RWPE2 (cell line): ENCODE data around the gene MAPK8IP3.

Experiments used
- ATAC-seq: fragments of 200-7000 bp; cut with Tn5 transposase; 3 replicates; pipeline ENCODE4 v1.9.1; 2021; ENCODE audit warnings: low read depth
- DNase-seq: peaks from one replicate; pipeline ENCODE4 v3.0.0-alpha.2; 2020; ENCODE audit warnings: low spot score
- H3K27ac ChIP-seq: fragments of 450-650 bp; 2 replicates; pipeline ENCODE4 v1.5.1; 2017; ENCODE audit warnings: mild to moderate bottlenecking; ENCODE audit not compliant: poor library complexity, severe bottlenecking
- H3K27me3 ChIP-seq: fragments of 250-450 bp; sonication (Bioruptor Pico); 2 replicates; pipeline ENCODE4 v1.5.1; 2021; ENCODE audit warnings: mild to moderate bottlenecking, moderate library complexity; ENCODE audit not compliant: insufficient read depth, poor library complexity, severe bottlenecking
- H3K36me3 ChIP-seq: fragments of 250-450 bp; sonication (Bioruptor Pico); 2 replicates; pipeline ENCODE4 v1.5.1; 2020; ENCODE audit warnings: low read depth, mild to moderate bottlenecking, moderate library complexity
- H3K4me1 ChIP-seq: fragments of 250-450 bp; sonication (Bioruptor Pico); 2 replicates; pipeline ENCODE4 v1.5.1; 2021; ENCODE audit warnings: mild to moderate bottlenecking, moderate library complexity; ENCODE audit not compliant: insufficient read depth, poor library complexity, severe bottlenecking
- H3K4me3 ChIP-seq: fragments of 250-450 bp; sonication (Bioruptor Pico); 2 replicates; pipeline ENCODE4 v1.5.1; 2021; ENCODE audit warnings: mild to moderate bottlenecking, moderate library complexity; ENCODE audit not compliant: severe bottlenecking
- H3K9me3 ChIP-seq: fragments of 250-450 bp; sonication (Bioruptor Pico); 2 replicates; pipeline ENCODE4 v1.5.1; 2021; ENCODE audit warnings: mild to moderate bottlenecking, moderate library complexity; ENCODE audit not compliant: severe bottlenecking
- CTCF ChIP-seq: fragments of 450-650 bp; IDR thresholded peaks from one replicate; pipeline ENCODE4 v1.5.1; 2017; ENCODE audit warnings: mild to moderate bottlenecking, moderate library complexity; ENCODE audit not compliant: poor library complexity, severe bottlenecking

Gene MAPK8IP3

DNA sequence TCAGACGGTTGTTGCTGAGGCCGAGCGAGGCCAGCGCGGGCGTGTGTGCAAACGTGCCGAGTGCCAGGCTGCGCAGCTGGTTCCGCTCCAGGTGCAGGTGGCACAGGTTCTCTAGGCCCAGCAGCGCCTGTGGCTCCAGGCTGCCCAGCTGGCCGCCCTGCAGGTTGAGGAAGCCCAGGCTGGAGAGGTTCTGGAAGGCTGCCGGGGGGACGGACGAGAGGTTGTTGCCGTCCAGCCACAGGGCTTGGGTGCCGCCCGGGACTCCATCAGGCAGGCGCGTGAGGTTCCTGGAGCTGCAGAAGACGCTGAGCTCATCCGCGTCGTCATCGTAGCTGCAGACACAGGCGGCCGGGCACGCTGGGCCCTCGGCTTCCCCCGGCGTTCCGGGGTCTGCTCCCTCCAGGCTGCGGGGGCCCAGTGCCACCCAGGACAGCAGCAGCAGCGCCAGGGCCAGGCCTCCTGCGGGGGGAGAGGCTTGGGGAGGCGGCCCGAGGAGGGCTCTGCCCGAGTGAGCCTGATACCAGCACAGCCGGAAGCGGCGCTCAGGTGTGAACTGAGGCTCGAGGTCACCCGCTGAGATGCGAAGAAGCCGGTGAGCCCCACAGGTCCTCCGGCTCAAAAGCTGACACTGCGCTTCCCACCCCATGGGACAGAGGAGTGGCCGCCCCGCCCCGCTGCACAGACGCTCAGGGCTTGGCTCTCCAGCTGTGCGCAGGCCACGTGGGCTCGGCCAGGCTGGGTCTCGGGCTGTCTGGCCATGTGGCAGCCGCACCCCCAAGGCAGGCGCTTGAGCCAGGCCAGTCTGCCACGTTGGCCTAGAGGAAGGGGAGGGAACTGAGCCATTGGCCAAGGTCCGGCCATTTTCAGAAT lies 86.2 kb downstream of the MAPK8IP3 start:
- H3K9me3 ChIP-seq, result no peaks in the 10 kb centered on the region
- no peak overlapping the region for H3K4me3 ChIP-seq
- DNase-seq, result peak; percentile 71
- no peaks in the 10 kb centered on the region for H3K4me1 ChIP-seq
- no peak overlapping the region for H3K27ac ChIP-seq
- H3K36me3 ChIP-seq, result peaks cover 25% of the 10 kb centered on the region
- no peaks in the 10 kb centered on the region for H3K27me3 ChIP-seq
- ATAC-seq, result no peak
- TF ChIP-seq CTCF, result no peak

DNA sequence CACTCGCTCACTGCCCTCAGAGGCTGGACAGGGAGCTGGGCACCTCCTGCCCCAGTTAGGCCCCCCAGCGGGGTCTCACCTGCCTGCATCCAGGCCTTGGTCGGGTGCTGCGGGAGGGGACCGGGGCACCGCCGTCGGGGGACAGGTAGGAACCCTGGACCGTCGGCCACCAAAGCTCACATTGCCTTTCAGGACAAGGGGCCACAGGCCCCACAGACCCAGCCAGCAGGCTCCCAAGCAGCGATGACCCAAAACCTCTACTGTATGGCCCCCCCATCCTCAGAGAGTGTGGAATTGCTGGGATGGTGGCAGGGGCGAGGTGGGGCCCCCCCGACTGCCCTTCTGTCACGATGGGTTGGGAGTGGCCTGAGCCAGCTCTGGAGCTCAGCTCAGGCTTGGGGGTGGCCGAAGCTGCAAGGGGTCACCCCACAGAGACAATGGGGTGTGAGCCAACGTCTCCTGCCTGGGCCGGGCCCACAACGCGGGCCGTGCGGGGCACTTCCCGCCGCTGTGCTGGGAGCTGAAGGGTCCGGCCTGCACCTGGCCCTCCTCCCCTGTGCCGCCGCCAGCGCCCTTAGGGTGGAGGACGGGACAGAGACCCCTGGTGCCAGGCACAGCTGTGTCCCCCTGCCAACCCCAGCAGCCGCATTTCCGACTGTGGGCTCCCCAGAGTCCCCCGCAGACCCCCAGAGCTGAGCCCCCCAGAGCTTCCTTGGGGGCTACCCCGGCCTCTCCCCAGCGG lies 87.0 kb downstream of the MAPK8IP3 start:
- Histone ChIP-seq H3K4me1 (no peaks in the 10 kb centered on the region), H3K27me3 (no peaks in the 10 kb centered on the region), H3K27ac (no peak overlapping the region), H3K9me3 (peaks cover 5% of the 10 kb centered on the region), H3K36me3 (peaks cover 17% of the 10 kb centered on the region), H3K4me3 (no peak overlapping the region)
- no peak for ATAC-seq
- no peak for TF ChIP-seq CTCF
- peak; percentile 66 for DNase-seq

DNA sequence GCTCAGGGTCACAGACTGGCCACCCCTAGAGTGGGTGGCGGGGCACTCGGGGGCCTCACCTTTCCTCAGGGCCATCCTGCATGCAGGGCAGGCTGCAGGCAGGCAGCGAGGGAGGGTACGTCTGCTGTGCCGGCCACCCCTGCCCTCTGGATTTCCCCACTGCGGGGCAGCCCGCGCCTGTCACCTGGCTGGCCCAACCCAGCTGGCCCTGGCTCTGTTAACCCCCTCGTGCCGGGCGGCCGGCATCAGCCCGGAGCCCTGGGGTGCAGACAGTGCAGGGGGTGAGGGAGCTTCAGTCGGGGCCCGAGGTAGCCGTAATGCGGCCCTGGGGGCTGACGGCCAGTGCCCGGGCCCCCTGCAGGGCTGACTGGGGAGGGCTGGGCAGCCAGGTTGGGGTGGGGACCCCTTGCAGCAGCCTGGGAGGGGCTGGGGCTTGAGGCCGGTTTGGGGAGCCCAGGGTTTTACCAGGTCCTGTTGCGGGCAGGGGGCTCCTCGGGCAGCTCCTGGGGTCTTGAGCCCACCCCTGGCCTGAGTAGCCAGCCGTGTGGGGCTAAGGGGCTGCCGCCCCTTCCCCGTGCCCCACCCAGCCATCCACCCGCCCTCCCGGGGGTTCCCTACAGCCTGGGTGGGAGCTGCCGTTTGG lies 87.7 kb downstream of the MAPK8IP3 start, which contains the start of gene IGFALS:
IGFALS (minus strand) TSS at position 128 of the 643 bp plus-strand sequence; CDS start at position 75, 53 bp downstream.
- no peak for DNase-seq
- TF ChIP-seq CTCF, result no peak
- Histone ChIP-seq H3K27ac (no peak within 1 kb of the TSS), H3K4me1 (no peaks in the 10 kb centered on the region), H3K27me3 (no peaks in the 10 kb centered on the region), H3K36me3 (peaks cover 12% of the 10 kb centered on the region), H3K4me3 (no peak within 1 kb of the TSS), H3K9me3 (peaks cover 8% of the 10 kb centered on the region)
- ATAC-seq, result peak; percentile 22; the same call in 1 of the 3 replicates

GRCh38 chr16:1794221-1794871 lies 88.4 kb downstream of the MAPK8IP3 start:
- DNase-seq (peak; percentile 63), ATAC-seq (peak; percentile 10; the same call in 1 of the 3 replicates)
- no peak overlapping the region for H3K27ac ChIP-seq
- peaks cover 8% of the 10 kb centered on the region for H3K9me3 ChIP-seq
- H3K4me3 ChIP-seq, result no peak overlapping the region
- H3K4me1 ChIP-seq, result no peaks in the 10 kb centered on the region
- peaks cover 5% of the 10 kb centered on the region for H3K36me3 ChIP-seq
- H3K27me3 ChIP-seq, result no peaks in the 10 kb centered on the region
- TF ChIP-seq CTCF, result no peak
